ENCODE measurements around the gene HES5.
"Not testable (repeated sequence)": the region's sequence is repeated elsewhere in the genome, so short reads cannot be mapped to it uniquely, and the experiment has no call there.

HES5 gene

GRCh38 chr1:2560299-2561073 is 30.4 kb upstream of the HES5 start:
- DNase-seq: peak; percentile 61

DNA sequence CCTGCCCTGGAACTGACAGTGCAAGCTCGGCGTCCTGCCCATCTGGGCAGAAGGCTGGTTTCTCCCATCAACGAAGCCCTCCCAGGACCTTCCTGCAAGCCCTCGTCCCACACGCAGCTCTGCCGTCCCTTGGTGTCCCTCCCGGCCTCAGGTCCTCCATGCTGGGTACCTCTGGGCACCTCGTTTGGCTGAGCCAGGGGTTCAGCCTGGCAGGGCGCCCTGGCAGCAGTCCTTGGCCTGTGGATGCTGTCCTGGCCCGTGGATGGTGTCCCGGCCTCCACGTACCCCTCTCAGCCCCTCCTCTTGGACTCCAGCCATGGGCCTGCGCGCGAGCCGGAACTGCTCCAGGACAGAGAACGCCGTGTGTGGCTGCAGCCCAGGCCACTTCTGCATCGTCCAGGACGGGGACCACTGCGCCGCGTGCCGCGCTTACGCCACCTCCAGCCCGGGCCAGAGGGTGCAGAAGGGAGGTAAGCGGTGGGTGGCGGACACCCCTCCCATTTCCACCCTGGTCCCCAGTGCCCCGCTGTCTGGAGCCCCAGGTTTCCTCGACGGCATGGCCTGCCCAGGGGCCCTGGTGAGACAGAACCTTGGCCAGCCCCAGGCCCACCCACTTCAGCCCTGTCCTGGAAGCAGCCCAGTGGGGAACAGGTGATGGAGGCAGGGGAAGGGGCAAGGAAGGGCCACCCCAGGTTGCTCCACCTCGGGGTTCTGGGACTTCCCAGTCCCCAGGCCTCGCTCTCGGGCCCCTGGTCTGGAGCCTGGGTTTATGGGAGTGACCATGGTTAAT is 29.6 kb upstream of the HES5 start:
- DNase-seq: no peak

DNA sequence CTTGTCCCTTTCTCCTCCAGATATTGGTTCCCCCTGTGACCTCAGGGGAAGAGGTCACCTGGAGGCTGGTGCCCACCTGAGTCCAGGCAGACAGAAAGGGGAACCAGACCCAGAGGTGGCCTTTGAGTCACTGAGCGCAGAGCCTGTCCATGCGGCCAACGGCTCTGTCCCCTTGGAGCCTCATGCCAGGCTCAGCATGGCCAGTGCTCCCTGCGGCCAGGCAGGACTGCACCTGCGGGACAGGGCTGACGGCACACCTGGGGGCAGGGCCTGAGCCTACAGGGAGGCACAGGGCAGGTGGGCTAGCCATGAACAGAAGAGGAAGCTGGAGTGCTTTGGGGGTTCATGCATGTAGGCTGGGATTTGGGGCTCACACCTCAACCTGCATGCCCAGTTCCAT is 28.8 kb upstream of the HES5 start:
- no peak for DNase-seq

DNA sequence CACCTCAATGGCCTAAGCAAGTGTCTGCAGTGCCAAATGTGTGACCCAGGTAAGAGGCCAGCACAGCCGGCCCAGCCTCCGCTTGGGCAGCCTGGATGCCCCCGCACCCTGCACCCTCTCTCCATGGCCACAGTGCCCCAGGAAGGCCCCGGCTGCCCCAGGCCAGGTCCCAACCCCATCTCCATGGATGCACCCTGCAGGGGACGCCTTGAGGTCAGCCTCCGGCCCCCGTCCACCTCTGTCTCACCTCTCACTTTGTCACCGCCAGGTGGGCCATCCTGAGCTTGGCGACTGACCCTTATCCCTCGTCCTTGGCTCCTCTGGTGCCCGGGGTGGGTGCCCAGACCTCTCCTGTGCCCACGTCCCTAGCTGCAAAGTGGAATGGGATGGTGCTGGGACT is 28.4 kb upstream of the HES5 start:
- no peak for DNase-seq

DNA sequence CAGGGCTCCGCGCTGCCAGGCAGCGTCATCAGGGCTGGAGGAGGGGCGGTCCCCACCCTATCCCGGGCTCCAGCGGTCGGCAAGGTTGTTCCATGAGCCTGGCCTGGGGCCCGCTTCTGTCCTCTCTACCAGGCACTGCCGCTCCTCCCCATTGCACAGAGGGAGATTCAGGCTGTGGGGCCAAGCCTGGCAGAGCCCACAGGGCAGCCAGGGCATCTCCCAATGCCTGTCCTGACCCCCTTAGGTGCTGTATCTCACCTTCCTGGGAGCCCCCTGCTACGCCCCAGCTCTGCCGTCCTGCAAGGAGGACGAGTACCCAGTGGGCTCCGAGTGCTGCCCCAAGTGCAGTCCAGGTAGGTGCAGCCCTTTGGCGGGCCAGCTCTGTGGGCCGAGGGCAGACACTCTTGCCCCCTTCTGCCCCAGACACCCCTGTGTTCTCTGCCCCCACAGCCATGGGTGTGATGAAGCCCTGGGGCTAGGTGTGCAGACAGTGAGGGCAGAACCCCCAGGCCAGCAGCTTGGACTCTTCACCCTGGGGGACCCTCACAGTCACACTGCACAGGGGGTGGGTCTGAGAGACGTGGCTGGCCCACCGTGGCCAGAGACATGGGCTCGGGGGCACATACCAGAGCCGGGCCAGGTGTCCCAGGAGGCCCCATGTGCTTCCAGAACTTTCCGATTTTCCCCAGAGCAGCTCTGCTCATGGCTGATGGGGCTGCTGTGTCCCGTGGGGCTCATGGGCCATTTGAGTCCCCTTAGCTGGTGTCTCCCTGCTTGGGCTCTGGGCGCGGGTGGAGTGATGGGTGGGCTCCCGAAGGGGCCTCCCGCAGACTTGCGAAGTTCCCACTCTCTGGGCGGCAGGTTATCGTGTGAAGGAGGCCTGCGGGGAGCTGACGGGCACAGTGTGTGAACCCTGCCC is 27.7 kb upstream of the HES5 start:
- no peak for DNase-seq

DNA sequence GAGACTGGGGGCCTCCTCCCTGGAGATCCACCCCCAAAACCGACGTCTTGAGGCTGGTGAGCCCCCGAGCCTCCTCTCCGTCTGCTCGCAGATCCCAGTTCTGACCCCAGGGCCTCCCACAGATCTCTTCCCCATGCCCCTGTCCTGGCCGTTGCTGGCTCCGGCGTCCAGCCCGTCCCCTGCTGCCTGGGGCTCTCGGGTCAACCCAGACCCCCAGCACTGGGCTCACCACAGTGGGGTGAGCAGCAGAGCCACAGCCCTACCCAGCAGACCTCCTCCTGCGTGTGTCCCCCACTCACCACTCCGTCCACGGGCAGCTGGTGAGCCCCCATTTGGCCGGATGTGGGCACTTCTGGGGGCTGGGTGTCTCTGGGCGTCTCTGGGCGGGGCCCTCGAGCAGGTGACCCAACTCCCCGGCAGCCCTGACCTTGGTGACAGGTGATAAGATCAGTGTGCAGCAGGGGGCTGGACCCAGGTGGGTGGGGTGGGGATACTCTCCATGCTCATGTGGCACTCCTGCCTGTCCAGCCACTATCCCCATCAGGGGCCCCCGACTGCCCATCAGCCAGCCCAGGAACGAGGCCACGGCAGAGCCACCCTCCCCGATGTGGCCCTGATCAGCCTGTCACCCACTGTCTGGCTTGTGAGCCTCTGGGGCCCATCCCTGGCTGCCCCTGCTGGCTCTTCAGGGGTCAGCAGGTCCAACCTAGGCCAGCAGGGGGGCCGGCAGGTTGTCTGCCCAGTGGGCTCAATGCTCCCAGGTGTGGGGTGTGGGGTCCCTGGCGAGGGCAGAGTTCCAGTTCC is 26.8 kb upstream of the HES5 start:
- peak; percentile 62 for DNase-seq

GRCh38 chr1:2556277-2556677 is 26.2 kb upstream of the HES5 start, which contains the start of gene TNFRSF14:
TSS of gene TNFRSF14 (plus strand) at chr1:2556371. CDS start at chr1:2556665, 294 bp downstream.
- DNase-seq: peak; percentile 78

DNA sequence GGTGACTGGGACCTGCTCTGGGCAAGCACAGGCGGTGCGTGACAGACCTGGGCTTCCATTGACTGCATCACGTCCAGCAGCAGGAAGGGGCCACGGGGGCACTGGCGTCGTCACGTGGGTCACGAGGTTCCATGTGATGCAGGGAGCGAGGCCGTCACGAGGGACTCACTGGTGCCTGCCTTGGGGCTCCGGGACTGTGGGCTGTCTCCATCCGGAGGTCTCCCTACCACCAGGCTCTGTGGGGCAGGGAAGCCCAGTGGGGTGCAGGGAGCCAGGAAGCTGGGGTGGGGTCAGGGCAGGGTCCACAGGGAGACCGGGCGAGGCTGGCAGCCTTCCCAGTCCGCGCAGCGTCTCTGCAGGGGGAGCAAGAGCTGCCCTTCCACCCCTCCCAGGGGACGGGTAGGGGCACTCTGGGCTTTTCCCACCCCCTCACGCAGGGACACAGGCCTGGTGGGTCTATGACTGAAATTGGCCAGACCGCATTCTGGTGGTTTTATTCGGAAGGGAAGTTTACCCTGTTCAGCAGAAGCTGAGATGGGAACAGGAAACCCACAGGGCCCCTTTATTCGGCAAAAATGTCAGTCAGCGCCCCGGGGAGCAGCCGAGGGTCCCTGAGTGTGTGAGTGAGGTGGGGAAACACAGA is 25.7 kb upstream of the HES5 start:
- peak; percentile 80 for DNase-seq

DNA sequence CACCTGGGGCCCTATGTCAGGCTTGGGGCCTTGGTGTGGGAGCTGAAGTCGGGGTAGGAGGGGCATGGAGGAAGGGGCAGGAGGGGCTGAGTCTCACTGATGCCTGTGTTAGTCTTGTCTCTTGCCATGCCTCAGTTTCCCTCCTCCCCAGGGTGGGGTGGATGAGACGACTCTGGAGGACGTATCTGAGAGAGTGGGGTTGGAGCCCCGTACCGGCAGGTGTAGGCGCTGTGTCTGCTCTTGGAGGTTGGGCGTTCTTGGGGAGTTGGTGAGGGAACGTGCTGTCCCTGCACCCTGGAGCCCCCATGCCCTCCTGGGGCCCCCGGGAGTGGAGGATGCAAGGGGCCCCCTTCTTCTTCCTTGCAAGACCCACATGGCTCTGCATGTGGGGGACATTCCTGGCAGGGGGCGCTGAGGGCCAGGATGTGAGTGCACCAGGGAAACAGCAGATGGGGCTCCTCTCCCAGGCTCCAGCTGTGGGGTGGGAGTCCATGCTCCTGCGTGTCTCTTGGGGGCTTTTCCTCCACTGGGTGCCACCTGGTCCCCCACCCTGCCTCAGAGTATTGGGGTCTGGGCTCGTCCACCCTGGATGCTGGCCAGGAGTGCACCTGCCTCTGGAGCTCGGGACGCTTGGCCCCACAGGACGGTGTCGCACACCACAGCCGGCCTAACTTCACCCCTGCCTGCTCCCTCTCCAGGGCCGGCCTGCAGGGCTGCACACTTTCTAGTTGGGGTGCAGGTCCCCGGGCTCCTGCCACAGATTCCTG is 24.7 kb upstream of the HES5 start:
- DNase-seq: peak; percentile 77

GRCh38 chr1:2553871-2554620 is 24.0 kb upstream of the HES5 start:
- DNase-seq: no peak

GRCh38 chr1:2553076-2553475 is 23.0 kb upstream of the HES5 start:
- not testable (repeated sequence) for DNase-seq

DNA sequence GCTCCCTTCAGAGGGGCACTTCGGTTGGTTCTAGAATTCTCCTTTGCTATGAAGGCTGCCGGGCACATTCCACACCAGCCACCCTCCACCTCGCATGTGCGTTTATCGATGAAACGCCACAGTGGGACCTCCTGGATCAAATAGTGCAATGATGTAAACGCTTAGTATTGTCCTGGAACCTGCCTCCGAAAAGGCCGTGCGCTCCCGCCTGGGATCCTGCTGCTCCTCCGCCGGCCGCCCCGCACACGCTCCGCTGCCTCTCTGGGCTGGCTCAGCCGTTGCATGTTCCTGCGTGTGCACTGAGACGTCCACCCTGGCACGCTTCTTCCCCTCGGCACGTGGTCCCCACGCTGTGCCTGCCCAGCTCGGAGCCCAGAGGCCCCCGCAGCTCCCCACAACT is 22.1 kb upstream of the HES5 start:
- DNase-seq: no peak

DNA sequence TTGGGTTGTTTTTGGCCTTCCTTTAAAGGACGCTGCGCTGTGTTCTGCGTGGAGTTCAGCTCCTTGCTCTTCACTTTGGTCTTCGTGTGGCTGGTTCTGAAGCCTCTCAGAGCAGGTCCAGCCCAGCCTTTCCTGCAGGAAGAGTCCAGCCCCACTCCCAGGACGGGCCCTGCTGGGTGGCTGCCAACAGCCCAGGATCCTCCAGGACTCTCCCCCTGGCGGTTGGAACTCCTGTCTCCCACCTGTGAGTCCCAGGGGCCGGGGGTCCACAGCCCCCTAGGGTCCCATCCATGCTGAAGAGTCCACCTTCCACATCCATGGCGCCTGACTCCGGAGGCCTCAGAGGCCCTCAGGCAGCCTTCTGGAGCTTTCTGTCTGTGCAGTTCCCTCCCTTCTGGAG is 21.5 kb upstream of the HES5 start:
- not testable (repeated sequence) for DNase-seq

DNA sequence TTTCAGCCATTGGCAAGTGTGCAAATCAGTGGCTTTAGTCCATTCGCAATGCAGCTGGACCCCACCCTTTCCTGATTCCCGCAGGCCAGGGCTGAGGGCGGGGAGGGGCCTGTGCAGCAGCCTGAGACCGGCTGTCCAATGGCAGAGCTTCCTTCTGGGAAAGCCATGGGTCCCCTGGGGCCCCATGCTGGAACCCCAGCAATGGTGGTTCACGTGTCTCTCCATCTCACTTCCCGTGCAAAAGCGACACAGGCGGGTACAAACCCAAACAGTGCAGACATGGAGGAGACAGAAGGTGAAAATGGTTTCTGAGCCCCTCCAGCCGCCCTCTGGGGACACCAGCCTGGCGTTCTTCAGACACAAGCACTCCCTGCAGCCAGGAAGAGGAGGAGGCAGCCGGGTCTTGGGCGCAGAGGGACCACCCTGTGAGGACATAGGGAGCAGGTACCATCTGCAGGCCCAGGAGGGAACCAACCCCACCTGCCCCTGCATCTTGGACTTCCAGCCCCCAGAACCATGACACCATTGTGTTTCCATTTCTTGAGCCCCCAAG is 20.3 kb upstream of the HES5 start:
- DNase-seq: not testable (repeated sequence)

DNA sequence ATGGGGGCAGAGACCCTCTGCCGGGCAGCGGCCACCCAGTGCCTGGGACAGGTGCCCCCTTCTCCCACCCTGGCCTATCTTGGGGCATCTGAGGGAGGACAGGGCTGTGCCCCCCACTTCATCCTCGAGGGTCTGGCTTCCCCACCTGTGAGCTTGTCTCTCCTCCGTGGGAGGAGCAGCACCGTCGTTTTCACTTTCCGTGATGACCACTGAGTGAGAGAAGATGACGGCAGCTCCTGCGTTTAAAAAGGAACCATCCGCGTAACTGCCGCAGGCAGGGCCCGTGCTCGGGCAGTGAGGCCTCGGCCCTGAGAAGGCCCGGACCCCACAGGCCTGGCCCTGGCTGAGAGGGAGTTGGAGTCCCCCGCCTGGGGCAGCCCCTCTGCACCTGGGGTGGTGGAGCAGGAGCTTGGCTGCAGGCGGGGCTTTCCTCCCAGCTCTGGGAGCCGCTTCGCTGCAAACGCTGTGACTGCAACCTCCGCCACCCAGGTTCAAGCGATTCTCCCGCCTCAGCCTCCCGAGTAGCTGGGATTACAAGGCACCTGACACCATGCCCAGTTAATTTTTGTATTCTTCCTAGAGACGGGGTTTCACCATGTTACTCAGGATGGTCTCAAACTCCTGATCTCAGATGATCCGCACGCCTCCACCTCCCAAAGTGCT is 19.4 kb upstream of the HES5 start:
- not testable (repeated sequence) for DNase-seq

- peak; percentile 91 for DNase-seq
Observed at GRCh38 chr1:2548068-2548589, 18.1 kb upstream of the HES5 start.

DNA sequence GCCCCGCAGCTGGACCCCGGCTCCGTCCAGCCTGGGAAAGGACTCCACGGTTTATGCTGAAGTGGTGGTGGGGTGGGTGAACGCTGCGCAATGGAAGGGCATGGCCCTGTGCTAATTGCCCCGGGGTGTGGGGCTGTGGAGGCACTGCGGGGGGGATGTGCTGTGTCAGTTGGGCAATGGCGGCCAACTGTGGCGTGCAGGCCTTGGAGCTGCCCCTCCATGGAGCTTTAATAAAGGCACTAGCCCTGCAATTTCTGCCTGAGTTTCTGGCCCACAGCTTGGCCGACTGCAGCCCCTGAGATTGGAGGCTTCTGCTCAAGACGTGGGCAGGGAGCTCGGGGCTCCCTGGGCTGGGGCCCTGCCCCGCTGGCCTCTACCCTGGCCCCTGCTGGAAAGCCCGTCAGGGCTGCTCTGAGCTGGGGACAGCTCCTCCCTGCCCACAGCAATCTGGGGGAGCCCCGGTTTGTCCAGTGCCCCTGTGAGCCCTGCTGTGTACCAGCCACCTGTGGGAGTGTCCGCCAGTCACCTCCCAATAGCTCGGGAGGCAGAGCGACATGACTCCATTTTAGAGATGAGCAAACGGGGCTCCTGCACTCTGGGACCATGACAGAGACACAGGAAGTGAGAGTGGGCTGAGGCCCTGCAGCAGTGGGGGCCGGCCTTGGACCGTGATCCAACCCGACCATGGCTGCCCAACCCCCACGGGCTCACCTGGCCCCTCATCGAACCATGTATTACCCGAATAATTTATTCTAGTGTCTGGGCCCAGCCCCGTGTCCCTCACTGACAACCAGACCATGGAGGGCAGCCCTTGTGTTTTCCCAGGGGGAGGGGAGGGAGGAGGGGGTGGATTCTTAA is 17.4 kb upstream of the HES5 start:
- peak; percentile 43 for DNase-seq
